ENCODE data around the gene DAZAP2.
"Not testable (repeated sequence)": the region's sequence is repeated elsewhere in the genome, so short reads cannot be mapped to it uniquely, and the experiment has no call there.

The DAZAP2 gene

DNA sequence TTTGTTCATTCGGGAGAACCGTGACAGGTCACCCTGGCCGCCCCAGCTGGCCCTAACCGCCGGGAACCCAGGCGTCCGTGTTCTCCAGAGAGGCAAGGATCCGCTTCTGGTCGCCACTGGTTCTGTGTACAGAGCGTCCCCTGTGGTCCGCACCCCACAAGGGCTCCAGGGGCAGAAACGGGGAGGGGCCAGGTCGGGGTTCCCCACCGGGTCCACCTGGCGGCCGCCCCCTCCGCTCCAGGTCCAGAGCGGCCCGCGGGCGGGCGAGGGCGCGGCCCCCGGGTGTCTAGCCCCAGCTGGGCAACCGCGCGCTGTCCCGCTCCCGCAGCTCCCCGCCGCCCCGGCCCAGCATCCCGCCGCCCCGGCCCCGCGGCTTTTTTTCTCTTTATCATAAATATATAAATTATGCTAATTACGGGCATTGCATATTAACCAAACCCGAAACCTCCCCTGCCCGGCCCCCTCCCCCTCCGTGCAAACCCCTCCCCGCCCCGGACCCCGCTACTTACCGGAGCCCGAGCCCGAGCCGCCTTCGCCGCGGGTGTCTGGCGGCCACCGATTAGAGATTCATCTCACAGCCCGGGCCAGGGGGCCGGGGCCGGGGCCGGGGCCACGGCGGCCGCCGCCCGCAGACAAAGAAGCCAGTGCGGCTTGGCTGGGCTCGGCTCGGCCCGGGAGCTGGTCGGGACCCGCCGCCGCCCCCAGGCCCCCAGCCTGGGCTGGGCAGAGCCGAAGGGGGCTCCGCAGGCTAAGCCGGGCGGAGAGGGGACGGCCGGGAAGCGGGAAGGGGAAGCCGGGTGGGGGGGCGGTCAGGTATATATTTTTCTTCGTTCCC, 21.3 kb upstream of the DAZAP2 start:
- no peak for DNase-seq (ENCODE audit: low read depth)

DNA sequence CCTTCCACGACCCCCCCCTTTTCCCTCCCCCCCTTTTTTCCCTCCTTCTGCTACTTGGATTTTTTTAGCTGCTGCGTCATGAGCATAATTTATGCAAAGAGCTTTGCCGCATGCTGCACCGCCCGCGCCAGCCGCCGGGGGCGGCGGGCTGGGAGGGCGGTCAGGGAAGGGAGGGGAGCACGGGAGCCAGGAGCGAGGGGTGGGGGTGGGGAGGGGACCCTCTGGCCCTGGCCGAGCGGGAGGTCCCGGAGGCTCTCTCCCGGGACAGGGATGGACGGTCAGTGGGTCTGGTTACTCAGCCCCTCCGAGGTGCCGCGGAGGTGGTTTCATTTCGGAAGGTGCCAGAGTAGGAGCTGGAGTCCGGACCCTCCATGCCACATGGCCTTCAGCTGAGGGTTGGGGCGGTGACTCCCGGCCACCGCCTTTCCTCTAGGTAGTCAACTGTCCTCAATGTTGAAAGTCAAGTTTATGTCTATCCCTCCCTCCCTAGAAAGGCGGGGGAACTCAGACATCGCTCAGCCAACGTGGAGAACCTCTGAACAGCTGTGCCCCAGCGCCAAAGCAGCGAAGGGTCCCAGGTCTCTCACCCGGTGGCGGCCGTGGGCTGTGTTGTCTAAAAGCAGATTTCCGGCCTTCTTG, 20.5 kb upstream of the DAZAP2 start, which contains the start of gene POU6F1:
Gene POU6F1 (minus strand): TSS at position 95 of the 639 bp plus-strand sequence. CDS start 11,226 bp downstream, outside the sequence.
- DNase-seq (ENCODE audit: low read depth): peak; percentile 64

DNA sequence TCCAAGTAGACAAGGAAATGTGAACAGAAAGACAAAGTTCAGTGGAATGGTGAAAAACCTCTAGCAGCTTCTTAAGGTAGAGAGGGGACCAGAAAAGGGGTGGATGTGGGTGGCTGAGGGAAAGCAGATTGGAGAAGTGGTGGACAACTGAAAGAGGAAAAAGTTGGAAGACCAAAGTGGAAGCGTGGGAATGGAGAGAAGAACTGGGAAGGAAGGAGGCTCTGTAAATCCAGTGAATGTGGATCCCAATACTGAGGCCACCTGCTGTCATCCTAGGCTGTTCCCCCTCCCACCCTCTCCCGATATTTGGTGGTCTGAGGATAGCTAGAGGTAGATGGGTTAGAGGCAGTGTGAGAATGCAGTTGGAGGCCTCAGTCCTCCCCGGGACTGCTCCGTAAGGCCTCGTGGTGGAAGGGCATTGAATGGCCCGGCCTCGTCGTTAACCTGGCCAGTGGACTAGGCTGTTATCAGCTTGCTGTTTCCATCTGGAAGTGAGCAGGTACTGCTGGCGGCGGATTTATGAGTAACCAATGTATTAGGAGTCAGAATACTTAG, 19.9 kb upstream of the DAZAP2 start:
- DNase-seq (ENCODE audit: low read depth): no peak

DNA sequence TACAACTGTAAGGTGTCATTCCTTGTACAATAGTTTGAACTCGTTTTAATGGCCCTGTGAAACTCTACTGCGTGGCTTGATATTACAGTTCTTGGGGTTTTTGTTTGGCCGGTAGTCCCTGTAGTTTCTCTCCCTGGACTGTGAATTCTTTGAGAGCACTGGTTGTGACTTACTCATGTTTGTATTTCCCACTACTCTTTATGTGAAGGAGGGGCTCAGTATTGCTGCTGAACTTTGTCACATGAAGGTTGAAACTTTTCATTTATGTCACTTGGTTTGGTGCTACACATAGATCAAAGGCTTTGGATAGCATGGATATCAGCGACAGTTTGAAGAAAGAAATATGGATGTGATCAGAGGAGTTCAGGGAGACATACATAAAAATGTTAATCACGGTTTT, 19.3 kb upstream of the DAZAP2 start:
- no peak for DNase-seq (ENCODE audit: low read depth)

- DNase-seq (ENCODE audit: low read depth): not testable (repeated sequence)
Observed at GRCh38 chr12:51219857-51220256, 18.8 kb upstream of the DAZAP2 start.

DNA sequence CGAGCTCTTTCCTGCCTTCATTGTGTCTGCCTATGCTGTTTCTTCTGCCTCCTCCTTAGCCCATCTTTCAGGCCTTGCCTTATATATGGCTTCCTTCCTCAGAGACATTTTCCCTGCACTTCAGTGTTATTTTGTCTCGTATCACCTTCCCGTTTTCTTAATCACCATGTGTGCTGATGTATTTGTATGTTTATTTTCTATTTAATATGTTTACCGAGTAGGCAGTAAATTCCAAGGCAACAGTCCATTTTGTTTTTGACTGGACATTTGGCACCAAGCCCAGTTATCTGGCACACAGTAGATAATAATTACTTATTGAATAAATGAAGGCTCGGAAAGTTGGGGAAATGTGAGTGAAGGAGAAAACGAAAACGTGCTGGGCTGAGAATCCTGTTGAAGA, 16.2 kb upstream of the DAZAP2 start:
- no peak for DNase-seq (ENCODE audit: low read depth)

GRCh38 chr12:51224625-51225024, 14.0 kb upstream of the DAZAP2 start:
- DNase-seq (ENCODE audit: low read depth): no peak

DNA sequence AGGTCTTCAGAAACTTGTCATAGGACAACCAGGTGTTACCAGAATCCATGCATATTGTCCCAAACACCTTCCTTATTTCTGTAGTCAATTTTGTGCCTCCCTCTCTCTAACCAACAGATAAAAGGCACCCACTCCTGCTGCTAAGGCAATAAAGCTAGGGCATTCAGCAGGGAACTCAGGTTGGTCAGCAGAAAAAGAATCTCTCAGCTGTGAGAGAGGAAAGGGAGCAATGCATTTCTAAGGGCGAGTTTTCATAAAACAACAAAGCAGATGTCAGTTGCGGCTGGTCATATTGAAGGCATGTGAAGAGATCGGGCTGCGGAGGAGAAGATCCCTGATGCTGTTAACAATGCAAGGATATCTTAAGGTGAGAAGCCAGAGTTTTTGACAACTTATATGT, 13.4 kb upstream of the DAZAP2 start:
- DNase-seq (ENCODE audit: low read depth): no peak

DNA sequence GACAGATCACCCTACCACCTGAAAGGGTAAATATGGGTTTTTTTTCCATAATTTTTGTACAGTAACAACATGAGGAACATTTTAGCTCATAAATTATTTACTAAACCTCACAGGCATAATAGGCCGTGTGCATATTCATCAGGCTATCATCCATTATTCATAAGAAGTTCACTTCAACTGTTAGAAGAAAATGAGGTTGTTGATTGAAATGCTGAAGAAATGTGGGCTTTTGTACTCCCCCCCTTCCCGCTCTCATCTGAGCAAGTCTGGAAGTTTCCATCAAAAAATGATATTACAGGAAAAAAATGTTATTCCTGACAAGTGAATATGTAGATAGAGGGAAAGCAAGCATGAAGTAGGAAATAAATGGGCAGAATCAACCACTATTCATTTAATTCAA, 12.9 kb upstream of the DAZAP2 start:
- DNase-seq (ENCODE audit: low read depth): no peak

GRCh38 chr12:51227112-51227511, 11.5 kb upstream of the DAZAP2 start:
- not testable (repeated sequence) for DNase-seq (ENCODE audit: low read depth)

- DNase-seq (ENCODE audit: low read depth): no peak
Observed at GRCh38 chr12:51227962-51228361, 10.7 kb upstream of the DAZAP2 start.

GRCh38 chr12:51229116-51229809, 9.4 kb upstream of the DAZAP2 start:
- no peak for DNase-seq (ENCODE audit: low read depth)

DNA sequence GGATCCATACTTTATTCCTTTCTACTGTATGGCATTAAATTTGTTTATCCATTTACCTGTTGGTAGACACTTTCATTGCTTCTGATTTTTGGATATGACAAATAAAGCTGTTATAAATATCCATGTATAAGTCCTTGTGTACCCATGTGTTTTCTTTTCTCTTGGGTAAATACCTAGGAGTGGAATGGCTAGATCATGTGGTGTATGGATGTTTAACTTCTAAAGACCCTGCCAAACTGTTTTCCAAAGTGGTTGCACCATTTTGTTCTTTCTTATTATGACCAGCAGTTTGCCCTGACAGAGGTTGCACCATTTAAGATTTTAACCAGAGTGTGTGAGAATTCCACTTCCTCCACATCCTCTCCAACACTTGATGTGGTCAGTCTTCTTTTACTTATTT, 6.0 kb upstream of the DAZAP2 start:
- no peak for DNase-seq (ENCODE audit: low read depth)

- DNase-seq (ENCODE audit: low read depth): no peak
Observed at GRCh38 chr12:51234530-51234929, 4.1 kb upstream of the DAZAP2 start.

DNA sequence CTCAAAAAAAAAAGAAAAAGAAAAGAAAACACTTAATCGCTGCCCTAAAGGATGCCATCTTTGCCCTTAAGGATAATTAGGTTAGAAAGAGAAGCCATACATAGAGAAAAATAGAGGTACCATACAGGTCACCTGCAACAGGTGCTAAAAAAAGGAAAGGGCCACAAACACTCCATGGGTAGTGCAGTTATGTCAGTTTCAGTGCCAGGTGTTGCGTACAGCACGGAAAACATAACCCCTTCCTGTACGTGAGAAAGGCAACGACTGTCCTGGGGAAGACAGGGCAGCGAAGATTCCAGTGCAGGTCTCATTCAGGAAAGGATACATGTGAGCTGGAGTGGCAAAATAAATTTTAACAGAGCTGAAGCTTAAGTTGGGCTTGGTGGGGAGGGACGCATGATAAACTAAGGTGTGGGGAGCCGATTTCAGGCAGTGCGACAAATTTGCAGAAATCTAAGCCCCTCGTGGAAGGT, 553 bp upstream of the DAZAP2 start:
- DNase-seq (ENCODE audit: low read depth): no peak

- DNase-seq (ENCODE audit: low read depth): no peak
Observed at GRCh38 chr12:51240971-51241370, 2.3 kb downstream of the DAZAP2 start.

- no peak for DNase-seq (ENCODE audit: low read depth)
Observed at GRCh38 chr12:51242120-51242519, 3.5 kb downstream of the DAZAP2 start.

GRCh38 chr12:51242876-51243275, 4.2 kb downstream of the DAZAP2 start:
- no peak for DNase-seq (ENCODE audit: low read depth)

DNA sequence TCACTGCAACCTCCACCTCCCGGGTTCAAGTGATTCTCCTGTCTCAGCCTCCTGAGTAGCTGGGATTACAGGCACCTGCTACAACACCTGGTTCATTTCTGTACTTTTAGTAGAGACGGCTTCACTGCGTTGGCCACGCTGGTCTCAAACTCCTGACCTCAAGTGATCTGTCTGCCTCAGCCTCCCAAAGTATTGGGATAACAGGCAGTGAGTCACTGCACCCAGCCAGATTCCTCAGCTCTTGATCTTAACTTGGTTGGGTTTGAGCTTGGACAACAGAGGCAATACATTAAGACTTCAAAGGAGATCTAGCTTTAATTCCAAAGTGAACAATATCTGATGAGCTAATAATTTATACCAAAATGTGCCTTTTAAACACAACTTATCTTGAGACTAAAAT, 5.6 kb downstream of the DAZAP2 start:
- DNase-seq (ENCODE audit: low read depth): no peak

DNA sequence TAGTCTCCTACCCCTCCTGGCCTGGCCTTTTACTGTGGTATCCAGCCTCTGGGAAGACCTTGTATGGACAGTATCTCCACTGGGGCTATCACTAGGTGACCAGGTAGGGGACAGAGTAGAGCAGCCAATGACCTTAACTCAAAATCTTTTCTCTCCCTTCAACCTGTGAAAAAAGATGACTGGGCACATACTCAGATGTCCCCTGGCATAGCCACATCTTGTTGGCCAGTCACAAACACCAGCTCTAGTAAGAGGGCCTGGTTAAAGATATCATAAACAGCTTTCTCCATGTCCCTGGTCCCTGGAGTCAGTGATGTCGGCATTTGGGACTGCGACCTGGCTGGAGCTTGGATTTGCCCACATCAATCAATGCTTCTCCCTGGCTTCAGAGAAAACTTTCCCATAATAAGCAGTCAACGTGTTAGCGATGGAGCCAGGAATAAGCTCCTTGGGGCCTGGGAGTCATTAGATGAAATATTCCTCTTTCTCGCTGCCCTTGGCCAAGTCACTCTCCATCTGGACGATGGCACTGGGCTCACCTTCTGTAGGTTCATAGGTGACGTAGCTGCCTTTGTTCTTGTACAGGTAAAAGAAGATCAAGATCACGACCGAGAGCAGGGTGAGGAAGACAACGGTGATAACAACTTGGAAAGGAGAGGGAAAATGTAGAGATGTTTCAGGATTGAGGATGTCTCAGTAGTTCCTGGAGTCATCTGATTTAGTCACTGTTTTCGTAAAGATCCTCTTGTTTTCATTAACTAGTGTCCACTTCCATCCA, 7.0 kb downstream of the DAZAP2 start:
- no peak for DNase-seq (ENCODE audit: low read depth)

- DNase-seq (ENCODE audit: low read depth): peak; percentile 79
Observed at GRCh38 chr12:51246254-51246853, 7.7 kb downstream of the DAZAP2 start.
